AG09309 (cell line): Measurements from ENCODE around the gene PKLR.
"Not testable (repeated sequence)": the region's sequence is repeated elsewhere in the genome, so short reads cannot be mapped to it uniquely, and the experiment has no call there.

Experiments
- DNase-seq: peaks from one replicate; pipeline ENCODE4 v3.0.0-alpha.2; 2010; ENCODE audit warnings: low read depth
- H3K4me3 ChIP-seq: 2 replicates; pipeline ENCODE4 v1.5.1; 2011; ENCODE audit warnings: mild to moderate bottlenecking, low read depth, low read length, moderate library complexity; ENCODE audit not compliant: control insufficient read depth
- CTCF ChIP-seq: IDR thresholded peaks from 2 replicates; pipeline ENCODE4 v1.5.1; 2011; ENCODE audit warnings: mild to moderate bottlenecking, low read depth, low read length, inconsistent platforms; ENCODE audit not compliant: insufficient read depth, control insufficient read depth; ENCODE audit errors: missing control alignments

PKLR gene

GRCh38 chr1:155295183-155295941 is 5.9 kb downstream of the PKLR start:
- DNase-seq = no peak
- no peak for TF ChIP-seq CTCF
- no peak overlapping the region for H3K4me3 ChIP-seq

- no peak for DNase-seq
- no peak for TF ChIP-seq CTCF
- no peak overlapping the region for H3K4me3 ChIP-seq
Measured at GRCh38 chr1:155294520-155295182, 6.6 kb downstream of the PKLR start.

- no peak overlapping the region for H3K4me3 ChIP-seq
- TF ChIP-seq CTCF = no peak
- no peak for DNase-seq
Measured at GRCh38 chr1:155293086-155293749, 8.0 kb downstream of the PKLR start.

GRCh38 chr1:155291006-155291405 is 10.2 kb downstream of the PKLR start:
- DNase-seq, H3K4me3 ChIP-seq: not testable (repeated sequence)

- no peak overlapping the region for H3K4me3 ChIP-seq
- TF ChIP-seq CTCF = no peak
- DNase-seq = no peak
Measured at GRCh38 chr1:155287987-155288543, 13.2 kb downstream of the PKLR start.

- no peak for DNase-seq
- no peak overlapping the region for H3K4me3 ChIP-seq
- no peak for TF ChIP-seq CTCF
Measured at GRCh38 chr1:155286544-155286943, 14.7 kb downstream of the PKLR start.

GRCh38 chr1:155285631-155286044 is 15.6 kb downstream of the PKLR start:
- no peak for TF ChIP-seq CTCF
- no peak overlapping the region for H3K4me3 ChIP-seq
- no peak for DNase-seq
